Fibroblast of lung (primary cell): ENCODE measurements around the gene NTNG1. TPM values are rescaled to one million over a fixed set of nuclear protein-coding genes. Genes with fewer than 3 reads are reported as not detected.

Experiments
- DNase-seq, 2 donors: peaks; one replicate each; pipeline versions ENCODE4 v3.0.0 to v3.0.0-alpha.2; 2010; ENCODE audit warnings: low read depth in 2 of 2
- H2AFZ ChIP-seq: 2 replicates; pipeline ENCODE4 v1.5.1; 2012; ENCODE audit warnings: low read length, control low read depth, inconsistent platforms
- H3K27ac ChIP-seq: 2 replicates; pipeline ENCODE4 v1.5.1; 2011; ENCODE audit warnings: low read length, control low read depth; ENCODE audit not compliant: insufficient read depth
- H3K27me3 ChIP-seq: 2 replicates; pipeline ENCODE4 v1.5.1; 2011; ENCODE audit warnings: mild to moderate bottlenecking, low read length; ENCODE audit not compliant: control insufficient read depth, insufficient read depth
- H3K36me3 ChIP-seq: 2 replicates; pipeline ENCODE4 v1.5.1; 2011; ENCODE audit warnings: low read length; ENCODE audit not compliant: control insufficient read depth, insufficient read depth
- H3K4me1 ChIP-seq: 2 replicates; pipeline ENCODE4 v1.5.1; 2011; ENCODE audit warnings: low read length; ENCODE audit not compliant: control insufficient read depth, insufficient read depth; ENCODE audit errors: extremely low read depth
- H3K4me2 ChIP-seq: 2 replicates; pipeline ENCODE4 v1.5.1; 2011; ENCODE audit warnings: low read length, control low read depth; ENCODE audit not compliant: insufficient read depth; ENCODE audit errors: extremely low read depth
- H3K4me3 ChIP-seq, 4 experiments: fragments of 200-600 bp in 1 of 4; sonication (generic) in 1 of 4; replicated peaks in 1 of 4; 2 replicates each; pipeline ENCODE4 v1.5.1; 2011 to 2016; ENCODE audit warnings: low read length in 4 of 4, low read depth in 3 of 4, mild to moderate bottlenecking in 3 of 4, control low read depth in 2 of 4, inconsistent platforms in 1 of 4, mixed read lengths in 1 of 4; ENCODE audit not compliant: insufficient read depth in 1 of 4; ENCODE audit errors: control extremely low read depth in 1 of 4
- H3K79me2 ChIP-seq: 2 replicates; pipeline ENCODE4 v1.5.1; 2012; ENCODE audit warnings: mild to moderate bottlenecking, low read length, inconsistent platforms; ENCODE audit not compliant: control insufficient read depth, insufficient read depth
- H3K9ac ChIP-seq: 2 replicates; pipeline ENCODE4 v1.5.1; 2011; ENCODE audit warnings: mild to moderate bottlenecking, low read length, control low read depth; ENCODE audit not compliant: insufficient read depth
- H3K9me3 ChIP-seq: 2 replicates; pipeline ENCODE4 v1.5.1; 2012; ENCODE audit warnings: low read depth, low read length; ENCODE audit not compliant: control insufficient read depth, insufficient read depth
- H4K20me1 ChIP-seq: 2 replicates; pipeline ENCODE4 v1.5.1; 2011; ENCODE audit warnings: low read length; ENCODE audit not compliant: control insufficient read depth, insufficient read depth; ENCODE audit errors: extremely low read depth
- EZH2 ChIP-seq: IDR thresholded peaks from 2 replicates; pipeline ENCODE4 v1.5.1; 2012; ENCODE audit warnings: low read length, control low read depth, mild to moderate bottlenecking; ENCODE audit errors: missing control alignments
- polyA plus RNA-seq, 2 donors: library from polyadenylated mRNA; depleted of rRNA in 1 of 2; stranded (reverse) in 1 of 2; unstranded in 1 of 2; fragments of >200 nt; gene quantifications; 2 replicates each; pipeline ENCODE4 v1.2.1, GENCODE V29; 2011 to 2012; ENCODE audit warnings: missing spikeins in 1 of 2
- total RNA-seq: library from RNA; depleted of rRNA; stranded (reverse); fragments of >200 nt; gene quantifications from 2 replicates; pipeline ENCODE4 v1.2.1, GENCODE V29; 2014
- TF ChIP-seq, protein P1 (sequence below), 2 donors: IDR thresholded peaks in 1 of 2; conservative IDR thresholded peaks in 1 of 2; 1 replicate in 1 of 2; 2 replicates in 1 of 2; pipeline ENCODE4 v1.5.1; 2011 to 2012; ENCODE audit warnings: low read length in 2 of 2, control low read depth in 1 of 2, inconsistent platforms in 1 of 2, low read depth in 1 of 2, mild to moderate bottlenecking in 1 of 2

NTNG1 gene
- total and polyA plus RNA-seq, 2 donors (not counting 1 experiment from before 2014, with no cell fraction given): 0.82 to 8.6 TPM

DNA sequence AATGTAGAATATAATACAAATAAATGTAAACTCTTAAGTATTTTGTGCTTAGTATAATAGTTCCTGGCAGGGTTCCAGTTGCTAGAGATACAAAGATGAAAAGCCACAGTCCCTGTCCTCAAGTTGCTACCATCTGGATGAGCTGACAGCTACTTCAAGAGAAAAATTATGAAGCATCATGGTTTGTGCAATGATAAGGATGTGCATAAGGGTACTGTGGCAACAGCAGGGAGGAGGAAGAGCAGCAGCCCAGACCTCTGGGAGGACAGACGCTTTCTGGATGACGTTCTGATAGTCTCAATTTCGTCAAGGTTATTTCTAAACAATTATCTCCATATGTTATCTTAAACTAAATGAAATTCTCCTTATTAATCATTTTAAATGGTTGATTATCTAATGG lies 198.9 kb downstream of the NTNG1 start:
- no peaks in the 10 kb centered on the region for H3K27me3 ChIP-seq
- DNase-seq: no peak

DNA sequence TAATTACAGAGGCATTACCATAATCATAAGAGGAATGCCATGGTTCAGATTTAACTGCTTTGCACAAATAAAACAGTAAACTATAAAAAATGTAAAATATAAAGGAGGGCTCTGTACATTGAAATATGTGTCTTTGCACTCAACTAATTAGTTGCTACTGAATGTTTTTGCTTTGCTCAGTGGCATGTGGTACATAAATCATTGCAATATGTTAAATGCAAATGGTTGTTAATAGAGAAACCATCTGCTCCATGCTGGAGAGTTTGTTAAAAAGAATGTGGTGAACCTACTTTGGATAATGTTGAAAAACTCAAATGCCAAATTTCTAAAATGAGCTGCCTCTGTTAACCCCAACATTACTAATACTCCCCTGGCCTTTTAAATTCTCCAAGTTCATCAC lies 201.5 kb downstream of the NTNG1 start:
- TF ChIP-seq EZH2: no peak
- TF ChIP-seq, protein P1, sequence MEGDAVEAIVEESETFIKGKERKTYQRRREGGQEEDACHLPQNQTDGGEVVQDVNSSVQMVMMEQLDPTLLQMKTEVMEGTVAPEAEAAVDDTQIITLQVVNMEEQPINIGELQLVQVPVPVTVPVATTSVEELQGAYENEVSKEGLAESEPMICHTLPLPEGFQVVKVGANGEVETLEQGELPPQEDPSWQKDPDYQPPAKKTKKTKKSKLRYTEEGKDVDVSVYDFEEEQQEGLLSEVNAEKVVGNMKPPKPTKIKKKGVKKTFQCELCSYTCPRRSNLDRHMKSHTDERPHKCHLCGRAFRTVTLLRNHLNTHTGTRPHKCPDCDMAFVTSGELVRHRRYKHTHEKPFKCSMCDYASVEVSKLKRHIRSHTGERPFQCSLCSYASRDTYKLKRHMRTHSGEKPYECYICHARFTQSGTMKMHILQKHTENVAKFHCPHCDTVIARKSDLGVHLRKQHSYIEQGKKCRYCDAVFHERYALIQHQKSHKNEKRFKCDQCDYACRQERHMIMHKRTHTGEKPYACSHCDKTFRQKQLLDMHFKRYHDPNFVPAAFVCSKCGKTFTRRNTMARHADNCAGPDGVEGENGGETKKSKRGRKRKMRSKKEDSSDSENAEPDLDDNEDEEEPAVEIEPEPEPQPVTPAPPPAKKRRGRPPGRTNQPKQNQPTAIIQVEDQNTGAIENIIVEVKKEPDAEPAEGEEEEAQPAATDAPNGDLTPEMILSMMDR (conservative IDR thresholded peaks at IDR 0.05 in 1 of 2, IDR thresholded peaks at IDR 0.05 in 1 of 2; ENCODE audit: low read depth in 1 of 2, low read length in 2 of 2): no peak

More for the DNA sequence above, 198.9 kb downstream of the NTNG1 start:
- Histone ChIP-seq H3K9me3 (no peaks in the 10 kb centered on the region), H3K4me3 (no peak overlapping the region), H3K4me2 (no peak overlapping the region), H3K27ac (no peak overlapping the region), H2AFZ (no peak overlapping the region), H3K9ac (no peak overlapping the region), H4K20me1 (no peaks in the 10 kb centered on the region), H3K36me3 (no peaks in the 10 kb centered on the region), H3K79me2 (no peaks in the 10 kb centered on the region), H3K4me1 (no peaks in the 10 kb centered on the region)
- no peak for TF ChIP-seq EZH2
- TF ChIP-seq, protein P1 (conservative IDR thresholded peaks at IDR 0.05 in 1 of 2, IDR thresholded peaks at IDR 0.05 in 1 of 2; ENCODE audit: low read depth in 1 of 2, low read length in 2 of 2): no peak

DNA sequence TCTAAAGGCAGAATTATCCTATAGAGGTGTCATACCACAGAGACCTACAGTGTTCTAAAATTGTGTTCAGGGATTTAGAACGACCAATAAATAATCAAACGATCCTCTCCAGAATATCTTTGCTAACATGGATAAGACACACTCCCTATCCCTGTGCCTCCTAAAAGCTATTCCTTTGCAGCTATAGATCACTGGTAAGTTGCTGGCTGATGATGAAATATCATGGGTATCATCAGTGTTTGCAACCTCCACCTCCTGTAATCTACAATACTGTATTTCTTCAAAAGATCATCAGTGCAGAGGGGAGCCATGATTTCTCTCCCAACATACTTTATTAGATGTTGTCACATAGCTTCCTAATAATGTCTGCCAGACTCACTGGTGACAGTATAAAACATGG lies 201.9 kb downstream of the NTNG1 start:
- no peaks in the 10 kb centered on the region for H3K27me3 ChIP-seq
- H2AFZ ChIP-seq: no peak overlapping the region
- no peaks in the 10 kb centered on the region for H3K9me3 ChIP-seq
- H3K4me3 ChIP-seq: no peak overlapping the region
- no peak overlapping the region for H3K4me2 ChIP-seq
- no peak overlapping the region for H3K9ac ChIP-seq
- H3K27ac ChIP-seq: no peak overlapping the region
- no peak for DNase-seq
- H3K4me1 ChIP-seq: no peaks in the 10 kb centered on the region
- no peaks in the 10 kb centered on the region for H3K79me2 ChIP-seq
- H4K20me1 ChIP-seq: no peaks in the 10 kb centered on the region
- H3K36me3 ChIP-seq: no peaks in the 10 kb centered on the region
- TF ChIP-seq EZH2: no peak
- TF ChIP-seq, protein P1 (conservative IDR thresholded peaks at IDR 0.05 in 1 of 2, IDR thresholded peaks at IDR 0.05 in 1 of 2; ENCODE audit: low read depth in 1 of 2, low read length in 2 of 2): no peak

More for the DNA sequence above, 201.5 kb downstream of the NTNG1 start:
- no peak for DNase-seq
- H4K20me1 ChIP-seq: no peaks in the 10 kb centered on the region
- H3K4me1 ChIP-seq: no peaks in the 10 kb centered on the region
- H3K27me3 ChIP-seq: no peaks in the 10 kb centered on the region
- no peaks in the 10 kb centered on the region for H3K36me3 ChIP-seq
- H3K27ac ChIP-seq: no peak overlapping the region
- H3K9me3 ChIP-seq: no peaks in the 10 kb centered on the region
- H3K4me3 ChIP-seq: no peak overlapping the region
- no peaks in the 10 kb centered on the region for H3K79me2 ChIP-seq
- H2AFZ ChIP-seq: no peak overlapping the region
- H3K9ac ChIP-seq: no peak overlapping the region
- H3K4me2 ChIP-seq: no peak overlapping the region
